Caco-2 (cell line): Measurements from ENCODE around the gene CIZ1. TPM values are rescaled to one million over a fixed set of nuclear protein-coding genes. Genes with fewer than 3 reads are reported as not detected.
"Not testable (repeated sequence)": the region's sequence is repeated elsewhere in the genome, so short reads cannot be mapped to it uniquely, and the experiment has no call there.

Source experiments
- BruUV-seq: library from RNA; stranded (reverse); fragments of 400-500 nt; replicated peaks from 2 replicates; lab custom pipeline; 2021; lab: Mats Ljungman, UMichigan
- CTCF ChIA-PET: fragments of 300-600 bp; sonication (Branson Sonifier 250); formaldehyde crosslinking; loops from one replicate; lab custom pipeline; 2022; ENCODE audit warnings: antibody characterized with exemption; lab: Charles Lee
- POLR2A ChIA-PET: fragments of 300-600 bp; sonication (Branson Sonifier 250); formaldehyde crosslinking; loops from one replicate; lab custom pipeline; 2022; ENCODE audit warnings: antibody characterized with exemption; lab: Charles Lee
- DNase-seq, 2 experiments: peaks; one replicate each; pipeline versions ENCODE4 v3.0.0 to v3.0.0-alpha.2; 2020 to 2022
- H3K27me3 ChIP-seq: replicated peaks from 2 replicates; pipeline ENCODE4 v1.6.0; 2011; ENCODE audit warnings: low read length; ENCODE audit not compliant: control insufficient read depth, insufficient read depth
- H3K36me3 ChIP-seq: 2 replicates; pipeline ENCODE4 v1.5.1; 2011; ENCODE audit warnings: low read length; ENCODE audit not compliant: control insufficient read depth, insufficient read depth
- H3K4me1 ChIP-seq: fragments of 250-450 bp; sonication (Bioruptor Pico); 2 replicates; pipeline ENCODE4 v1.5.1; 2020; ENCODE audit warnings: mild to moderate bottlenecking
- H3K4me3 ChIP-seq: 2 replicates; pipeline ENCODE4 v1.5.1; 2011; ENCODE audit warnings: low read depth, mild to moderate bottlenecking, control low read depth, low read length
- H3K9me3 ChIP-seq: fragments of 250-450 bp; sonication (Bioruptor Pico); 2 replicates; pipeline ENCODE4 v1.5.1; 2020; ENCODE audit warnings: mild to moderate bottlenecking, moderate library complexity
- H3K27ac Mint-ChIP-seq: one replicate; pipeline ENCODE4 v1.8.0; 2022; ENCODE audit warnings: mixed read lengths; ENCODE audit not compliant: unreplicated experiment
- H3K27me3 Mint-ChIP-seq: one replicate; pipeline ENCODE4 v1.8.0; 2022; ENCODE audit warnings: mixed read lengths; ENCODE audit not compliant: insufficient read depth, unreplicated experiment
- H3K36me3 Mint-ChIP-seq: one replicate; pipeline ENCODE4 v1.8.0; 2022; ENCODE audit warnings: mild to moderate bottlenecking, mixed read lengths; ENCODE audit not compliant: insufficient read depth, unreplicated experiment
- H3K4me1 Mint-ChIP-seq: one replicate; pipeline ENCODE4 v1.8.0; 2022; ENCODE audit warnings: low read depth, mixed read lengths; ENCODE audit not compliant: unreplicated experiment
- H3K4me3 Mint-ChIP-seq: one replicate; pipeline ENCODE4 v1.8.0; 2022; ENCODE audit warnings: mild to moderate bottlenecking, moderate library complexity, mixed read lengths; ENCODE audit not compliant: unreplicated experiment
- H3K9me3 Mint-ChIP-seq: one replicate; pipeline ENCODE4 v1.8.0; 2022; ENCODE audit warnings: mixed read lengths; ENCODE audit not compliant: unreplicated experiment
- intact Hi-C: fragments of 100-400 bp; cut with micrococcal nuclease; formaldehyde crosslinking; loops from one replicate; pipeline ENCODE4 v1.10.0; 2022; ENCODE audit not compliant: unreplicated experiment
- total RNA-seq: library from RNA; stranded (reverse); gene quantifications from 2 replicates; pipeline ENCODE4 v1.2.3, GENCODE V29; 2022
- TF ChIP-seq, protein P1 (sequence below), 2 experiments: fragments of 200-600 bp in 1 of 2; IDR thresholded peaks; 1 replicate in 1 of 2; 2 replicates in 1 of 2; pipeline versions ENCODE4 v1.5.1 to v1.8.0; 2011 to 2022; ENCODE audit warnings: antibody characterized with exemption in 1 of 2, control low read depth in 1 of 2, inconsistent platforms in 1 of 2, low read depth in 1 of 2, low read length in 1 of 2, mild to moderate bottlenecking in 1 of 2, moderate library complexity in 1 of 2; ENCODE audit not compliant: insufficient read depth in 1 of 2, severe bottlenecking in 1 of 2, unreplicated experiment in 1 of 2

The CIZ1 gene
- total RNA-seq, 1 experiment from 2014 or later = 187 TPM

- POLR2A ChIA-PET = no interaction called here
- no peak overlapping the region for H3K4me3 Mint-ChIP-seq
Observed at GRCh38 chr9:128139621-128140020, 51.8 kb downstream of the CIZ1 start.

DNA sequence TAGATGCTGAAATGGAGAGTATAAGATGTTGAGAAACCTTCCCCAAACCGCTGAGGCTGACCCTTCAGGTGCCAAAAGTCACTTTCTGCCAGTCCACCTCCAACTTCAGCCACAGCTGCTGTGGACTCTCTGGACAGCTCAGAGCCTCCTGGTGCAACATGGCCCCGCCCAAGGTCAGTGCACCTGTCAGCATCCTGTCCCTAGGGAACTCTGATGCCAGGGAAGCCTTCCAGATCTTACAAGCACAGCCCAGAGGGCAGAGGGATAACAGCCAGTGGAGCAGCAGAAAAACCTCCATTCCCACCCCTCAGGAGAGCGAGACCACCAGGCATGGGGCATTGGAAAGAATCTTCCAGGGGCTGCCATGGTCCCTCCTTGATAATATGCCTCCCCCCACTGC is 53.4 kb downstream of the CIZ1 start:
- TF ChIP-seq, protein P1, sequence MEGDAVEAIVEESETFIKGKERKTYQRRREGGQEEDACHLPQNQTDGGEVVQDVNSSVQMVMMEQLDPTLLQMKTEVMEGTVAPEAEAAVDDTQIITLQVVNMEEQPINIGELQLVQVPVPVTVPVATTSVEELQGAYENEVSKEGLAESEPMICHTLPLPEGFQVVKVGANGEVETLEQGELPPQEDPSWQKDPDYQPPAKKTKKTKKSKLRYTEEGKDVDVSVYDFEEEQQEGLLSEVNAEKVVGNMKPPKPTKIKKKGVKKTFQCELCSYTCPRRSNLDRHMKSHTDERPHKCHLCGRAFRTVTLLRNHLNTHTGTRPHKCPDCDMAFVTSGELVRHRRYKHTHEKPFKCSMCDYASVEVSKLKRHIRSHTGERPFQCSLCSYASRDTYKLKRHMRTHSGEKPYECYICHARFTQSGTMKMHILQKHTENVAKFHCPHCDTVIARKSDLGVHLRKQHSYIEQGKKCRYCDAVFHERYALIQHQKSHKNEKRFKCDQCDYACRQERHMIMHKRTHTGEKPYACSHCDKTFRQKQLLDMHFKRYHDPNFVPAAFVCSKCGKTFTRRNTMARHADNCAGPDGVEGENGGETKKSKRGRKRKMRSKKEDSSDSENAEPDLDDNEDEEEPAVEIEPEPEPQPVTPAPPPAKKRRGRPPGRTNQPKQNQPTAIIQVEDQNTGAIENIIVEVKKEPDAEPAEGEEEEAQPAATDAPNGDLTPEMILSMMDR (IDR thresholded peaks at IDR 0.05; ENCODE audit: insufficient read depth in 1 of 2, low read depth in 1 of 2, low read length in 1 of 2, severe bottlenecking in 1 of 2, unreplicated experiment in 1 of 2) = no peak
- Histone ChIP-seq H3K9me3 (no peaks in the 10 kb centered on the region), H3K4me1 (no peaks in the 10 kb centered on the region), H3K4me3 (no peak overlapping the region), H3K36me3 (no peaks in the 10 kb centered on the region), H3K27me3 (no peaks in the 10 kb centered on the region)
- intact Hi-C loops = no loop called here
- POLR2A ChIA-PET = no interaction called here
- Mint-ChIP-seq H3K27me3 (no peaks in the 10 kb centered on the region), H3K4me1 (no peaks in the 10 kb centered on the region), H3K36me3 (no peaks in the 10 kb centered on the region), H3K9me3 (peaks cover 14% of the 10 kb centered on the region), H3K4me3 (no peak overlapping the region), H3K27ac (no peak overlapping the region)
- CTCF ChIA-PET = no interaction called here
- DNase-seq = no peak
- BruUV-seq = no TSS peak

More at GRCh38 chr9:128139621-128140020, 51.8 kb downstream of the CIZ1 start:
- no peaks in the 10 kb centered on the region for H3K27me3 Mint-ChIP-seq
- Histone ChIP-seq H3K36me3 (no peaks in the 10 kb centered on the region), H3K4me1 (no peaks in the 10 kb centered on the region), H3K4me3 (no peak overlapping the region), H3K27me3 (no peaks in the 10 kb centered on the region), H3K9me3 (no peaks in the 10 kb centered on the region)
- intact Hi-C loops = no loop called here
- BruUV-seq = no TSS peak
- CTCF ChIA-PET = no interaction called here
- H3K4me1 Mint-ChIP-seq = no peaks in the 10 kb centered on the region
- H3K27ac Mint-ChIP-seq = no peak overlapping the region
- H3K36me3 Mint-ChIP-seq = no peaks in the 10 kb centered on the region
- no peak for DNase-seq
- H3K9me3 Mint-ChIP-seq = peaks cover 1% of the 10 kb centered on the region
- TF ChIP-seq, protein P1 (IDR thresholded peaks at IDR 0.05; ENCODE audit: insufficient read depth in 1 of 2, low read depth in 1 of 2, low read length in 1 of 2, severe bottlenecking in 1 of 2, unreplicated experiment in 1 of 2) = no peak

- H3K27me3 ChIP-seq = no peaks in the 10 kb centered on the region
- no TSS peak for BruUV-seq
- POLR2A ChIA-PET = no interaction called here
- no peaks in the 10 kb centered on the region for H3K4me1 ChIP-seq
- CTCF ChIA-PET = interaction anchor here (1.3 kb wide), 1 partner anchor 19 kb away, joined by 3 read pairs; no protein-coding TSS in a partner anchor
- no peak overlapping the region for H3K4me3 Mint-ChIP-seq
- TF ChIP-seq, protein P1 (IDR thresholded peaks at IDR 0.05; ENCODE audit: insufficient read depth in 1 of 2, low read depth in 1 of 2, low read length in 1 of 2, severe bottlenecking in 1 of 2, unreplicated experiment in 1 of 2) = no peak
- no peaks in the 10 kb centered on the region for H3K4me1 Mint-ChIP-seq
- H3K4me3 ChIP-seq = no peak overlapping the region
- peak in 1 of 2 experiments; percentile 14 for DNase-seq
- H3K36me3 Mint-ChIP-seq = no peaks in the 10 kb centered on the region
- H3K27ac Mint-ChIP-seq = no peak overlapping the region
- no peaks in the 10 kb centered on the region for H3K36me3 ChIP-seq
- H3K9me3 ChIP-seq = no peaks in the 10 kb centered on the region
- H3K27me3 Mint-ChIP-seq = no peaks in the 10 kb centered on the region
- intact Hi-C loops = no loop called here
- H3K9me3 Mint-ChIP-seq = peaks cover 14% of the 10 kb centered on the region
Observed at GRCh38 chr9:128136816-128137793, 54.3 kb downstream of the CIZ1 start.

DNA sequence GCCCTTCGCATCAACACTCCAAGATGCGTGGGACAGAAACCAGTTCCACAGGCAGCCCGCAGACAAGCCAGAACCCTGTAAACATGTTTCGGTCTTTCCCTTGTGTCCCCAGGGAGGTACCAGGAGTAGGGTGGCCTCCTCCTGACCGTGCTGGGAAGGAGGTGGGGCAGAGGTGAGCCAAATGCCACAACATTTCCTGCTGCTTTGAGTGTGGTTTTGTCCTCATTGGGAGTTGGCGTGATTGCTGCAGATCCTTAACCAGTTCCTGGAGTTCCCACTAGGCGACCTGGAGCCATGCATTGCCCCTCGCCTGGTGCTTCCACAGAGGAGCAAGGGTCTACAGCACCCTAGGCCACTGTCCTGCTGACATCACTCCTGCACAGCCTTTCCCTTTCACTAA is 55.8 kb downstream of the CIZ1 start:
- H3K27me3 ChIP-seq, H3K4me3 Mint-ChIP-seq, H3K4me3 ChIP-seq, H3K4me1 Mint-ChIP-seq, DNase-seq, H3K36me3 ChIP-seq, CTCF ChIA-PET, POLR2A ChIA-PET, H3K4me1 ChIP-seq, intact Hi-C loops, H3K27ac Mint-ChIP-seq, H3K27me3 Mint-ChIP-seq, H3K9me3 ChIP-seq, BruUV-seq, H3K36me3 Mint-ChIP-seq: not testable (repeated sequence)
- H3K9me3 Mint-ChIP-seq = peaks cover 14% of the 10 kb centered on the region

DNA sequence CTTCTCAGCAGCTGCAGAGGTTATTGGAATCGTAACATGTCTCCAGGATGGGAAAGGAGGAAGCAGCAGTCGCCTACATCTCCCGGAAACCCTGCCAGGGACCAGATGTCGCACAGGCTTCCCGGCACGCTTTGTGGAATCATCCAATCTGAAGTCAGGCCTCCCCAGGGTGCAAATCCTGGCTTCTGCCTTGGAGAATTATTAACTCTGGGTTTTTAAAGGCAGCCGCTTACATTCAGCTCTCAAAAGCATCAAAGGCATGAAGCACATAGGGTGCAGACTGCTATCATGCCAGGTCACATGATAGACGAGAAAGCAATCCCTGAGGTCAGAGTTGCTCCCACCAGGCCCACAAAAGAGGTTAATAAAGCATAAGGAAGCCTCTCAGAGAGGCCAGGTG is 59.2 kb downstream of the CIZ1 start:
- H3K27me3 Mint-ChIP-seq, H3K27me3 ChIP-seq, POLR2A ChIA-PET, BruUV-seq, CTCF ChIA-PET, intact Hi-C loops, H3K4me1 Mint-ChIP-seq, H3K4me1 ChIP-seq, H3K27ac Mint-ChIP-seq, H3K4me3 Mint-ChIP-seq, H3K36me3 ChIP-seq, H3K4me3 ChIP-seq, H3K9me3 ChIP-seq, DNase-seq: not testable (repeated sequence)
- peaks cover 14% of the 10 kb centered on the region for H3K9me3 Mint-ChIP-seq
- H3K36me3 Mint-ChIP-seq = peaks cover 13% of the 10 kb centered on the region
